Neuronal stem cell (in vitro differentiated cells): ENCODE data around the gene CCDC51.

ENCODE experiments used
- DNase-seq: peaks from one replicate; pipeline ENCODE4 v3.0.0-alpha.2; 2013; ENCODE audit warnings: low spot score
- H2AFZ ChIP-seq: one replicate; pipeline ENCODE4 v1.6.1; 2013; ENCODE audit warnings: mild to moderate bottlenecking, low read length, inconsistent platforms
- H2AK5ac ChIP-seq: 2 replicates; pipeline ENCODE4 v1.6.1; 2013; ENCODE audit warnings: low read depth, mild to moderate bottlenecking, inconsistent platforms, low read length, moderate library complexity, mixed read lengths
- H2BK120ac ChIP-seq: 2 replicates; pipeline ENCODE4 v1.6.1; 2013; ENCODE audit warnings: low read depth, mild to moderate bottlenecking, inconsistent platforms, low read length, moderate library complexity, mixed read lengths
- H2BK12ac ChIP-seq: one replicate; pipeline ENCODE4 v1.6.1; 2013; ENCODE audit warnings: low read length, inconsistent platforms
- H2BK15ac ChIP-seq: 2 replicates; pipeline ENCODE4 v1.6.1; 2013; ENCODE audit warnings: mild to moderate bottlenecking, low read length, inconsistent platforms, mixed read lengths
- H2BK5ac ChIP-seq: one replicate; pipeline ENCODE4 v1.6.1; 2013; ENCODE audit warnings: inconsistent platforms, mild to moderate bottlenecking, low read length, moderate library complexity
- H3K14ac ChIP-seq: one replicate; pipeline ENCODE4 v1.6.1; 2013; ENCODE audit warnings: low read length, inconsistent platforms
- H3K18ac ChIP-seq: 2 replicates; pipeline ENCODE4 v1.6.1; 2013; ENCODE audit warnings: low read length, inconsistent platforms
- H3K23ac ChIP-seq: 2 replicates; pipeline ENCODE4 v1.6.1; 2013; ENCODE audit warnings: low read depth, mild to moderate bottlenecking, mixed read lengths, low read length, inconsistent platforms; ENCODE audit not compliant: poor library complexity
- H3K27ac ChIP-seq: replicated peaks from 3 replicates; pipeline ENCODE4 v1.5.1; 2013; ENCODE audit warnings: low read length, inconsistent platforms
- H3K27me3 ChIP-seq, 3 experiments: 2 replicates each; pipeline ENCODE4 v1.6.1; 2013; ENCODE audit warnings: low read length in 3 of 3, mild to moderate bottlenecking in 2 of 3, inconsistent platforms in 1 of 3, low read depth in 1 of 3, mixed read lengths in 1 of 3, moderate library complexity in 1 of 3; ENCODE audit not compliant: control insufficient read depth in 3 of 3, insufficient read depth in 3 of 3
- H3K36me3 ChIP-seq, 2 donors: replicated peaks in 1 of 2; 2 replicates each; pipeline ENCODE4 v1.6.1; 2013; ENCODE audit warnings: low read length in 2 of 2; ENCODE audit not compliant: control insufficient read depth in 2 of 2, insufficient read depth in 2 of 2
- H3K4ac ChIP-seq: 2 replicates; pipeline ENCODE4 v1.6.1; 2013; ENCODE audit warnings: inconsistent platforms, mild to moderate bottlenecking, low read length, moderate library complexity
- H3K4me1 ChIP-seq, 2 donors: 1 replicate in 1 of 2; 2 replicates in 1 of 2; pipeline ENCODE4 v1.6.1; 2013; ENCODE audit warnings: low read length in 2 of 2, low read depth in 1 of 2; ENCODE audit not compliant: control insufficient read depth in 2 of 2, insufficient read depth in 1 of 2
- H3K4me2 ChIP-seq: one replicate; pipeline ENCODE4 v1.6.1; 2013; ENCODE audit warnings: mild to moderate bottlenecking, low read length, inconsistent platforms; ENCODE audit not compliant: insufficient read depth, poor library complexity, severe bottlenecking
- H3K4me3 ChIP-seq, 2 donors: 2 replicates each; pipeline ENCODE4 v1.5.1; 2013; ENCODE audit warnings: low read length in 2 of 2, mild to moderate bottlenecking in 2 of 2, inconsistent platforms in 1 of 2, moderate library complexity in 1 of 2
- H3K79me1 ChIP-seq: one replicate; pipeline ENCODE4 v1.6.1; 2013; ENCODE audit warnings: low read depth, mild to moderate bottlenecking, inconsistent platforms, low read length, moderate library complexity
- H3K9ac ChIP-seq: one replicate; pipeline ENCODE4 v1.6.1; 2013; ENCODE audit warnings: mild to moderate bottlenecking, low read depth, low read length, inconsistent platforms; ENCODE audit not compliant: poor library complexity
- H3K9me3 ChIP-seq, 2 donors: replicated peaks in 1 of 2; 2 replicates each; pipeline versions ENCODE3 to v1.6.1; 2013; ENCODE audit warnings: low read length in 2 of 2, mild to moderate bottlenecking in 2 of 2, inconsistent platforms in 1 of 2, low read depth in 1 of 2, mixed read lengths in 1 of 2, moderate library complexity in 1 of 2; ENCODE audit not compliant: control insufficient read depth in 2 of 2, insufficient read depth in 1 of 2
- H4K8ac ChIP-seq: one replicate; pipeline ENCODE4 v1.6.1; 2013; ENCODE audit warnings: low read depth, mild to moderate bottlenecking, inconsistent platforms, low read length, moderate library complexity
- H4K91ac ChIP-seq: one replicate; pipeline ENCODE4 v1.6.1; 2013; ENCODE audit warnings: low read length, low read depth, mild to moderate bottlenecking, inconsistent platforms; ENCODE audit not compliant: poor library complexity

CCDC51 gene

GRCh38 chr3:48387634-48388033, 52.3 kb downstream of the CCDC51 start:
- Histone ChIP-seq H3K9ac (no peak overlapping the region), H3K4me2 (no peak overlapping the region), H3K79me1 (no peaks in the 10 kb centered on the region), H3K9me3 (no peaks in the 10 kb centered on the region), H3K36me3 (no peaks in the 10 kb centered on the region), H2BK5ac (no peak overlapping the region), H2BK120ac (no peak overlapping the region), H3K27me3 (peaks cover 0 to 21% (median 0%) of the 10 kb centered on the region in 3 experiments), H3K4me1 (no peaks in the 10 kb centered on the region), H3K23ac (no peak overlapping the region), H2BK15ac (no peak overlapping the region), H2AK5ac (no peak overlapping the region), H3K4me3 (no peak overlapping the region), H2BK12ac (no peak overlapping the region), H3K18ac (no peak overlapping the region), H3K27ac (no peak overlapping the region), H4K8ac (no peak overlapping the region), H2AFZ (no peak overlapping the region), H3K14ac (no peak overlapping the region), H4K91ac (no peak overlapping the region), H3K4ac (no peak overlapping the region)
- no peak for DNase-seq
